Ishikawa (cell line): Measurements from ENCODE around the gene RAB11B.

Source experiments
- CEBPB ChIP-seq: IDR thresholded peaks from 2 replicates; pipeline ENCODE4 v1.6.1; 2012
- CREB1 ChIP-seq: IDR thresholded peaks from 2 replicates; pipeline ENCODE4 v1.6.1; 2012; ENCODE audit warnings: low read depth
- EGR1 ChIP-seq: IDR thresholded peaks from 2 replicates; pipeline ENCODE4 v1.6.1; 2012
- EP300 ChIP-seq: IDR thresholded peaks from 2 replicates; pipeline ENCODE4 v1.6.1; 2012; ENCODE audit warnings: borderline replicate concordance
- FOXM1 ChIP-seq: IDR thresholded peaks from 2 replicates; pipeline ENCODE4 v1.6.1; 2012; ENCODE audit warnings: low read depth, borderline replicate concordance
- MAX ChIP-seq: IDR thresholded peaks from 2 replicates; pipeline ENCODE4 v1.6.1; 2012
- NFIC ChIP-seq: IDR thresholded peaks from 2 replicates; pipeline ENCODE4 v1.6.1; 2012
- RAD21 ChIP-seq: IDR thresholded peaks from 2 replicates; pipeline ENCODE4 v1.6.1; 2012; ENCODE audit warnings: low read depth
- REST ChIP-seq: IDR thresholded peaks from 2 replicates; pipeline ENCODE4 v1.6.1; 2012; ENCODE audit warnings: low read depth, mild to moderate bottlenecking
- TAF1 ChIP-seq: IDR thresholded peaks from 2 replicates; pipeline ENCODE4 v1.6.1; 2012; ENCODE audit warnings: low read depth, mild to moderate bottlenecking
- TCF12 ChIP-seq: IDR thresholded peaks from 2 replicates; pipeline ENCODE4 v1.6.1; 2012; ENCODE audit warnings: low read depth
- TEAD4 ChIP-seq: IDR thresholded peaks from 2 replicates; pipeline ENCODE4 v1.6.1; 2012
- USF1 ChIP-seq: IDR thresholded peaks from 2 replicates; pipeline ENCODE4 v1.6.1; 2012
- YY1 ChIP-seq: IDR thresholded peaks from 2 replicates; pipeline ENCODE4 v1.6.1; 2012; ENCODE audit warnings: low read depth
- ZBTB7A ChIP-seq: IDR thresholded peaks from 2 replicates; pipeline ENCODE4 v1.6.1; 2012; ENCODE audit warnings: low read depth

Gene RAB11B

GRCh38 chr19:8451377-8451776 lies 61.2 kb downstream of the RAB11B start:
- TF ChIP-seq RAD21 (no peak), FOXM1 (no peak), CEBPB (no peak), TEAD4 (no peak), TCF12 (no peak), EP300 (no peak), MAX (no peak), CREB1 (no peak), REST (no peak), YY1 (no peak)

- TF ChIP-seq USF1 (0 out of 2 replicates have a peak, but pooled peaks have one; percentile 47), REST (no peak)
These were observed 61.7 kb downstream of the RAB11B start for GRCh38 chr19:8451885-8452284.

GRCh38 chr19:8452446-8453123 lies 62.4 kb downstream of the RAB11B start:
- TF ChIP-seq ZBTB7A, result no peak
- no peak for TF ChIP-seq USF1
- no peak for TF ChIP-seq MAX
- TF ChIP-seq YY1, result no peak
- TF ChIP-seq EGR1, result no peak
- TF ChIP-seq TCF12, result no peak
- TF ChIP-seq TAF1, result no peak
- TF ChIP-seq NFIC, result no peak
- no peak for TF ChIP-seq FOXM1
- no peak for TF ChIP-seq RAD21
- no peak for TF ChIP-seq REST
- TF ChIP-seq CREB1, result no peak
- no peak for TF ChIP-seq CEBPB
- TF ChIP-seq TEAD4, result no peak
- no peak for TF ChIP-seq EP300

GRCh38 chr19:8453616-8454015 lies 63.5 kb downstream of the RAB11B start:
- TF ChIP-seq TAF1 (no peak), FOXM1 (no peak), EP300 (no peak), USF1 (no peak), YY1 (no peak), MAX (no peak), RAD21 (no peak), NFIC (no peak), TEAD4 (no peak), EGR1 (no peak), TCF12 (no peak), REST (no peak), CEBPB (no peak), ZBTB7A (no peak), CREB1 (no peak)
